ENCODE results near the gene BEST3.

The BEST3 gene

DNA sequence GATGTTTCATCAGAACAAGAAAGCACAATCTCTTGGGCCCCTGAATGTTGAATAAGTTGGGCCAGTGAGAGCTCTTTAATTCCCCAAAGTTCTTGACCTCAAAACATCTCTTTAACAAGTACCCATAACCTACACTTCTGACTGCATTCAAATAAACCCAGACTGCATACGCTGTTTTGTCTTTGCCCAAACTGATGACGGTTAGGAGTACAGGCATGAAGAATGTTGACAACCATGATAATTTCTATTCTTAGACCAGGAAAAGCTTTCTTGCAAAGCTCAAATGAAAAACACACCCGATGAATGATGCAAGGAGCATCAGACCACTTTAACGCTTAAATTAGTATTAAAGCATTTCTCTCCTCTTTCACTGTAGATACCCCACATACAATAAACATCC, 27.8 kb upstream of the BEST3 start:
- no peak overlapping the region for H3K4me3 ChIP-seq (ENCODE audit: low read depth, low read length)
- TF ChIP-seq, protein P1, sequence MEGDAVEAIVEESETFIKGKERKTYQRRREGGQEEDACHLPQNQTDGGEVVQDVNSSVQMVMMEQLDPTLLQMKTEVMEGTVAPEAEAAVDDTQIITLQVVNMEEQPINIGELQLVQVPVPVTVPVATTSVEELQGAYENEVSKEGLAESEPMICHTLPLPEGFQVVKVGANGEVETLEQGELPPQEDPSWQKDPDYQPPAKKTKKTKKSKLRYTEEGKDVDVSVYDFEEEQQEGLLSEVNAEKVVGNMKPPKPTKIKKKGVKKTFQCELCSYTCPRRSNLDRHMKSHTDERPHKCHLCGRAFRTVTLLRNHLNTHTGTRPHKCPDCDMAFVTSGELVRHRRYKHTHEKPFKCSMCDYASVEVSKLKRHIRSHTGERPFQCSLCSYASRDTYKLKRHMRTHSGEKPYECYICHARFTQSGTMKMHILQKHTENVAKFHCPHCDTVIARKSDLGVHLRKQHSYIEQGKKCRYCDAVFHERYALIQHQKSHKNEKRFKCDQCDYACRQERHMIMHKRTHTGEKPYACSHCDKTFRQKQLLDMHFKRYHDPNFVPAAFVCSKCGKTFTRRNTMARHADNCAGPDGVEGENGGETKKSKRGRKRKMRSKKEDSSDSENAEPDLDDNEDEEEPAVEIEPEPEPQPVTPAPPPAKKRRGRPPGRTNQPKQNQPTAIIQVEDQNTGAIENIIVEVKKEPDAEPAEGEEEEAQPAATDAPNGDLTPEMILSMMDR (IDR thresholded peaks at IDR 0.05; ENCODE audit: low read depth, low read length, missing control alignments): no peak
- no peak for DNase-seq (ENCODE audit: low read depth)

DNA sequence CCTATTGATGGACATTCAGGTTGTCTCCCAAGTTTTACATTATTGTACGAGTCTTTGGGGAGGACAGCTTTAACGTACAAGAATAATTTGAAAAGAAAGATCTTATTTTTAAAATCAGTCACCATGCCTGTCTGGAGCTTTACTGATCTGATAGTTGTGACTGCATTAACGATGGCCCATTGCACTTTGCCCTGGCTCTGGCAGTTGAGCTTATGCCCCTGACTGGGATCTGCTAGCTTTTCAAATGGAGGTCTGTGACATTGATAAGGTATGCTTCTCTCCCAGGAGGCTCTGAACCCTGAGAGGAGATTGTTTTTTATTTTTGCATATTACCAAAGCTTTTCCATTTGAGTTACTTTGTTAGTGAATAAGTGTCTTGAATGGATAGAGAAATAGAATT, 21.6 kb upstream of the BEST3 start:
- DNase-seq (ENCODE audit: low read depth): no peak
- TF ChIP-seq, protein P1 (IDR thresholded peaks at IDR 0.05; ENCODE audit: low read depth, low read length, missing control alignments): no peak
- no peak overlapping the region for H3K4me3 ChIP-seq (ENCODE audit: low read depth, low read length)

DNA sequence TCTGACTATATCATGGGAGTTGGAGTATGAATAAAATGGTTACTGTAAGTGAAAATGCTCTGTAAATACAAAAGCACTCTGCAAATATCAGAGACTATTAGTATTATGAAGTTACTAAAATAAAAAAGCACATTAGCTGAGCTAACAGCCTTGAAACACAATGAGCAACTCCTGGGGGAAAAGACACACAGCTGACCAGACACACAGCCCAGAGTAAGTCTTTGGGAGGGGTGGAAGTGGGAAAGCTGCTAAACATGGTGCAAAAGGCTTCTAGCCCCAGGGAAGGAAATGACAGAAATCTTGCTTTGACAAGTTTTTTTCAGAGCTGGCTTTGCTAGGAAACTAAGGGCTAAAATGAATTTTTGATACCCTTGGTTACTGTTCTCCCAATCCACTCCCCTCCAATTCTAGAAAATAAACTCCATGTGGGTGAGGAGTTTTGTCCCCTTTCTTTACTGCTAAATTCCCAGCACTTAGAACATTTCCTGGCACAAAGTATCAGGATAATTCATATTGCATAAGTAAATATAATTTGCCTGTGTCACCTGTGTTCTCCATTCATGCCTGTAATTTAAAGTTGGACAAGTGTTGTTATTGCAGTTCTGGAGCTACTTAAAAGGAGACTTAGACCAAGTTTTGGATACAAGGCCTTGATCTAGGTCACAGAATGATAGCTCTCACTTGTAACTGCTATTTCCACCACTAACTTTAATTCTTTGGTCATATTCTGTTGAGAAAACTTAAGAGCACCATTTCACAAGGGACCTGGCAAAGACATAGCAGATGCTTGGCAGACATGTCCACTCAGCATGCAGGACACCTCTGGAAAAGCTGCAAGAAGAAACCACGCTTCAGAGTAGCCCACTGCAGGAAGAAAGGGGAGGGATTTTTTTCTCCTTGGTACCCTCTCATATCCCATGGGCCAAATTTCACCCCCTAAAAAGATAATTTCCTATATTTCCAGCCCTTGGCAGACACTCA, 20.5 kb upstream of the BEST3 start:
- TF ChIP-seq, protein P1 (IDR thresholded peaks at IDR 0.05; ENCODE audit: low read depth, low read length, missing control alignments): no peak
- DNase-seq (ENCODE audit: low read depth): no peak
- H3K4me3 ChIP-seq (ENCODE audit: low read depth, low read length): no peak overlapping the region

DNA sequence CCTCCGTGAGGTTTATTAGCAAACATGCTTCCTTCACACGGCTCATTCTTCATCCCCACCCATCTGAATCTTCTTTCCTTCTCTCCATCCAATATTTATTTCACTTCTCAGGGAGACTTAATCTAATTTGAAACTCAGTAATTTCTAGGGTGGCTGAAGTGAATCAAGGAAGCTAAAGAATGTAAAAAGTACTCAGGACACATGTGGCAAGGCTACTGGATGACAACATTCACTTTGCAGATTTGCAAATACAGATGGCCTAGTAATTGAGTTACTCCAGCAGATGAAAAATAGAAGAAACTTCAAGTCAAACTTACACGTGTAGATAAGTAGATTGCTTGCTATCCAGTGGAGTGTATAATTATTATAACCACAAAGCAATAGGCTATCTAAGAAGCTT, 15.4 kb upstream of the BEST3 start:
- TF ChIP-seq, protein P1 (IDR thresholded peaks at IDR 0.05; ENCODE audit: low read depth, low read length, missing control alignments): no peak
- DNase-seq (ENCODE audit: low read depth): no peak
- no peak overlapping the region for H3K4me3 ChIP-seq (ENCODE audit: low read depth, low read length)

DNA sequence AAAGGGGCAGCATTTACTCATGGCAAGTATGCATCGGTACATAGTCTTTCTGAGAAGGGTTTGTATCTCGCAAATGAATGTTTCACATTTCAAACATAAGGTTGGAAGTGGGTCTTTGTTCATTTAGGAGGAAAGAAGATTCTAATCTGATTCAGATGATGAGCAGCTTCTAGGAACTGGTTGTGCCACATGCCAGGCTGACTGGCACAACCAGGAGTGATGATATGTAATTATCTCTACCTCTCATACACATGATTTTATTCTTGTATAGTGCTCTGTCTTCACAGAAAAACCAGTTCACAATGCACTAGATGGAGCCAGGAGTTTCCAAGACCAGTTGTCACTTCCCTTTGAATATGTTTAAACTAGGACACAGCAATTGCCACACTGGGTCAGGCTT, 13.7 kb upstream of the BEST3 start:
- no peak overlapping the region for H3K4me3 ChIP-seq (ENCODE audit: low read depth, low read length)
- DNase-seq (ENCODE audit: low read depth): no peak
- TF ChIP-seq, protein P1 (IDR thresholded peaks at IDR 0.05; ENCODE audit: low read depth, low read length, missing control alignments): no peak

DNA sequence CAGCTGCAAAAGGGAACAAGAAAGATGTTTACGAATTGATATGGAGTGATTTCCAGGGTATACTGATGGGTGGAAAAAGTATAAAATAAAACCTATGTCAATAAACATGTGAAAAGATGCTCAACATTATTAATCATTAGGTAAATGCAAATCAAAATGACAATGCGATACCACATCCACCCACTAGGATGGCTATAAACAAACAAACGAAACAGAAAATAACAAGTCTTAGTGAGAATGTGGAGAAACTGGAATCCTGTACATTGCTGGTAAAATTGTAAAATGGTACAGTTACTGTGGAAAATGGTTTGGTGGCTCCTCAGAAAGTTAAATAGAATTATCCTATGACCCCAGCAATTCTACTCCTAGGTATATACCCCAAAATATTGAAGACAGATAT, 9.5 kb upstream of the BEST3 start:
- TF ChIP-seq, protein P1 (IDR thresholded peaks at IDR 0.05; ENCODE audit: low read depth, low read length, missing control alignments): peak; percentile 32
- no peak for DNase-seq (ENCODE audit: low read depth)
- no peak overlapping the region for H3K4me3 ChIP-seq (ENCODE audit: low read depth, low read length)

DNA sequence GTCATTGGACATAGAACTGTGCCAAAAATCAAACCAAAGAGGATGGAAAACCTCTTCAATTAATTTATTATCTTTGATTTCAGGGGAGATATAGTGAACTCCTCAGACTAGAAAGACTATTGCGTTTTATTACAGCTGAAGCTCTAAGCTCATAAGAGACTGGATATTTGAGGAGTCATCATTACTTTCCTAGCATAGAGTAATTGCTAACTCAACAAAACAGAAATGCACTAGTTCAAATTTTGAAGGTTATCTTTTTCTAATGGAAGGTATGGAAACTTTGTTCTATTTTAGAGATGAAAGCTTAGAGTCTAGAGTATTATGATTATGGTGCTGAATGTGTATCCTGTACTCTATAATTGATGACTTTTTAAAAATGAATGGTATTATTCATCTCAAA, 5.3 kb upstream of the BEST3 start:
- TF ChIP-seq, protein P1 (IDR thresholded peaks at IDR 0.05; ENCODE audit: low read depth, low read length, missing control alignments): no peak

More for the DNA sequence above, 5.3 kb upstream of the BEST3 start:
- H3K4me3 ChIP-seq (ENCODE audit: low read depth, low read length): no peak overlapping the region
- no peak for DNase-seq (ENCODE audit: low read depth)

All from GM12864 (cell line).